Right lobe of liver (tissue), 4 donors: ENCODE results near the gene NUDT5.

Experiments
- CTCF ChIP-seq, 4 donors: fragments of 200-600 bp in 3 of 4; fragments of 450-650 bp in 1 of 4; IDR thresholded peaks; one replicate each; pipeline versions ENCODE4 v1.5.1 to v1.8.0; 2016 to 2022; ENCODE audit warnings: antibody characterized with exemption in 4 of 4, mild to moderate bottlenecking in 2 of 4
- POLR2A ChIP-seq: fragments of 450-650 bp; IDR thresholded peaks from one replicate; pipeline ENCODE4 v1.6.1; 2017; ENCODE audit warnings: antibody characterized with exemption, mild to moderate bottlenecking
- donor health status: DM: no; HTN: no; CAD: no.
- donor health status: DM: no; HTN: no; CAD: no.
- donor health status: DM: no; HTN: yes; CAD: no.

GRCh38 chr10:12135631-12136030 is 60.1 kb downstream of the NUDT5 start:
- TF ChIP-seq POLR2A (no peak), CTCF (IDR thresholded peaks at IDR 0.05) (no peak)
